ENCODE measurements around the gene TIAM1. TPM values are rescaled to one million over a fixed set of nuclear protein-coding genes. Genes with fewer than 3 reads are reported as not detected.

TIAM1 gene
- total RNA-seq, 4 donors from 2014 or later: 85.1 to 114 (median 99.6) TPM

DNA sequence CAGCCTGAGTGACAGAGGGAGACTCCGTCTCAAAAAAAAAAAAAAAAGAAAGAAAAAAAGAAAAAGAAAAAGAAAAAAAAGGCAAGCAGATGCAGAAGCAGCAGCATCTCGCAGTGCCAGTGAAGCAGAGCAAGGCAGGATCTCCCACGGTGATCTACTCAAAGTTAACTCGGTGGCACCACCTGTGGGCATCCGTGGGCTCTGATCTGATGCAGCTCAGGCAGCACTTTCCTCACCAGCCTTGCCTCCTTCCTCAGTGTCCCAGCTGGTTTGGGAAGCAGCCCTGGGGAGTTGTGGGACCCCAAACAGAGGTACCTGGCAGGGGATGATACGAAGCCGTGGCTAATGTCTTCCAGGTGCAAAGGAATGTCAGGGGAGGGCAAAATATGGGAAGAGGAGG is 201.5 kb downstream of the TIAM1 start:
- TF ChIP-seq POLR2A (IDR thresholded peaks at IDR 0.05): no peak
- TF ChIP-seq, protein P1, sequence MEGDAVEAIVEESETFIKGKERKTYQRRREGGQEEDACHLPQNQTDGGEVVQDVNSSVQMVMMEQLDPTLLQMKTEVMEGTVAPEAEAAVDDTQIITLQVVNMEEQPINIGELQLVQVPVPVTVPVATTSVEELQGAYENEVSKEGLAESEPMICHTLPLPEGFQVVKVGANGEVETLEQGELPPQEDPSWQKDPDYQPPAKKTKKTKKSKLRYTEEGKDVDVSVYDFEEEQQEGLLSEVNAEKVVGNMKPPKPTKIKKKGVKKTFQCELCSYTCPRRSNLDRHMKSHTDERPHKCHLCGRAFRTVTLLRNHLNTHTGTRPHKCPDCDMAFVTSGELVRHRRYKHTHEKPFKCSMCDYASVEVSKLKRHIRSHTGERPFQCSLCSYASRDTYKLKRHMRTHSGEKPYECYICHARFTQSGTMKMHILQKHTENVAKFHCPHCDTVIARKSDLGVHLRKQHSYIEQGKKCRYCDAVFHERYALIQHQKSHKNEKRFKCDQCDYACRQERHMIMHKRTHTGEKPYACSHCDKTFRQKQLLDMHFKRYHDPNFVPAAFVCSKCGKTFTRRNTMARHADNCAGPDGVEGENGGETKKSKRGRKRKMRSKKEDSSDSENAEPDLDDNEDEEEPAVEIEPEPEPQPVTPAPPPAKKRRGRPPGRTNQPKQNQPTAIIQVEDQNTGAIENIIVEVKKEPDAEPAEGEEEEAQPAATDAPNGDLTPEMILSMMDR (IDR thresholded peaks at IDR 0.05): no peak
- no peak for DNase-seq (ENCODE audit: low spot score in 2 of 2)
- intact Hi-C loops (cut with DNase I; ENCODE audit: low total_unique reads): no loop called here
- 73% methylated on average over 7 of the region's 7 CpGs for WGBS, 2 donors
- no peak overlapping the region for H3K4me3 ChIP-seq (ENCODE audit: low read depth, poor library complexity, severe bottlenecking)

DNA sequence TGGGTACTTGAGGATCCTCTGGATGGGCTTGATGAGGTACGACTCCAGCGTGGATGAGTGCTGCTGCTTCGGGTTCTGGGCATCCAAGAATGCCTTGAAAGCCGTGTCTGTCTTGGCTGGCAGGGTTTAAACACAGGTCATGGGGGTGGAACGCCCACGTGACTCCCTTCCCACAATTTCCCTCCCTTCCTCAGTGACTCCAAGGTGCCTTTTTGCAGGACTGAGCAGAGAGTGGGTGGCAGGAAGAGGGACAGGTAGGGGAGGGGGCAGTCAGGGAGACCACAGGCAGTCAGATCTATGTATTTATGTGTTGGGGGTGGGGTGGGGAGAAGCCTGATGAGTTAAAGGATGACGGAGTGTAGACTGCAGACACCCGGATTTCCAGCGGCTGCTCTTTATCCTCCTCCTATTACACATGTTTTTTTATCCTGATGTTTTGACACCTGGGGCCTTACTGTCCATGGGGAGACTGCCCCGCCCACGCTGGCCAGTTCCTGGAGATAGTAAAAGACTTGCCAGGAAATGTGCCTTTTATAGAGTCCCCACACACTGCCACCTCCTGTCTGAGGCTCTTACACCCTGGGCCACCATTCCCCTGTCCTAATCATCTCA is 202.6 kb downstream of the TIAM1 start:
- DNase-seq (ENCODE audit: low spot score in 2 of 2): no peak
- TF ChIP-seq, protein P1 (IDR thresholded peaks at IDR 0.05): no peak
- no peak for TF ChIP-seq POLR2A (IDR thresholded peaks at IDR 0.05)
- intact Hi-C loops (cut with DNase I; ENCODE audit: low total_unique reads): no loop called here

DNA sequence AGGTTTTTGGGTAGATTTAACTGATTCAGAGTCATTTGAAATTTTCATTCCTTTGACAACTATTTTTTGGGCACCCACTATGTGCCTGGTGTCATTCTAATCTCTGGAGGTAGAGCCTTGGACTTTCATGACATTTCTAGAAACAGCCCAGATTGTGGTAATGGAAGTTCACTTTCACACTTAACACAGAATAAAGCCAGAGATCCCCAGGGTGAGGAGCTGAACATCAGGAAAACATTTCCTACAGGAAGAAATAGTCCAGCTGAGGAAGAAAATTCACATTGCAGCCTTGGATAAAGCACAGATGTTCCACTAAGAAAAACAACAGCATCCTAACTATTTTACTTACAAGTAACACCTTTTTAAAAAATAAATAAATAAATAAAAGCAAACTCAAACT is 203.4 kb downstream of the TIAM1 start:
- H3K4me3 ChIP-seq (ENCODE audit: low read depth, poor library complexity, severe bottlenecking): no peak overlapping the region
- no peak for TF ChIP-seq POLR2A (IDR thresholded peaks at IDR 0.05)
- TF ChIP-seq, protein P1 (IDR thresholded peaks at IDR 0.05): no peak
- DNase-seq (ENCODE audit: low spot score in 2 of 2): no peak
- intact Hi-C loops (cut with DNase I; ENCODE audit: low total_unique reads): no loop called here

More for the DNA sequence above, 202.6 kb downstream of the TIAM1 start:
- 81 to 82% methylated on average over 11 of the region's 11 CpGs for WGBS, 2 donors
- H3K4me3 ChIP-seq (ENCODE audit: low read depth, poor library complexity, severe bottlenecking): no peak overlapping the region

DNA sequence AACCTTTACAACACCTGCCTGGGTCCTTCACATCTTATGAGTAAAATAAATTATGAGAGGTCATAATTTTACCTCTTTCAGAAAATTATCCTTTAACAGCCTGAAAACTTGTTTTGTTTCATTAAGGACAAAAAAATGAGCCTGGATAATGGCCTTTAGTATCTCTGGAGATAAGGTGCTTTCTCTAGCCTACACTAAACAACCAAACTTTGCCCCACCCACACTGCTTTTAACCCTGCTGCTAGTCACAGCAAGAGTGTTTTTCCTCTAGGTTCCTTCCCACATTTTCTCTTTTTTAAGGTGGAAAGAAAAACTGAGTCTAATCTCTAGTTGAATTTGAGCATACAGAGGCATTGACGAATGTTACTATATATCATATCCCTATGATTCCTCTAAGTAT is 204.0 kb downstream of the TIAM1 start:
- TF ChIP-seq POLR2A (IDR thresholded peaks at IDR 0.05): no peak
- TF ChIP-seq, protein P1 (IDR thresholded peaks at IDR 0.05): no peak
- H3K4me3 ChIP-seq (ENCODE audit: low read depth, poor library complexity, severe bottlenecking): no peak overlapping the region
- intact Hi-C loops (cut with DNase I; ENCODE audit: low total_unique reads): no loop called here
- DNase-seq (ENCODE audit: low spot score in 2 of 2): no peak
- WGBS, 2 donors: 83 to 90% methylated on average over 1 of the region's 1 CpG

DNA sequence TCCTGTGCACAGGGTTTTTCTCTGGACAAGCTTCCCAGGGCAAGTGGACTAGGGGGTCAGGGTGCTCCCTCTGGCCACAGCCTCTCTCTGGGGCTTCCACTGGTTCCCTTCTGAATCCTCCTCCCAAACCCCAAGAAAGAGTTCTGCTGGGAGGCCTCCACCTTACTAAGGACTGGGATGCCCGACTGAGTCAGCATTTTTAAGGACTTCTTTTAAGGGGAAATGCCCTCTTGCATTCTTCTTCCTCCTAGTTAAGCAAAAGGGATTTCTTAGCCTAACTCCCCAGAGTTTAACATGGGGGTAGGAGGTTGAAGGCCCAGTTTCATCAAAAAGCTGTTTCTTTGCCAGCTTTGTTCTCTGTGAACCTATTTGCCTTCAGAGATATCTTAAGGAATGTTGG is 206.1 kb downstream of the TIAM1 start:
- intact Hi-C loops (cut with DNase I; ENCODE audit: low total_unique reads): no loop called here
- no peak overlapping the region for H3K4me3 ChIP-seq (ENCODE audit: low read depth, poor library complexity, severe bottlenecking)
- WGBS, 2 donors: 68% methylated on average over 1 of the region's 1 CpG
- DNase-seq (ENCODE audit: low spot score in 2 of 2): no peak
- TF ChIP-seq, protein P1 (IDR thresholded peaks at IDR 0.05): no peak
- no peak for TF ChIP-seq POLR2A (IDR thresholded peaks at IDR 0.05)

DNA sequence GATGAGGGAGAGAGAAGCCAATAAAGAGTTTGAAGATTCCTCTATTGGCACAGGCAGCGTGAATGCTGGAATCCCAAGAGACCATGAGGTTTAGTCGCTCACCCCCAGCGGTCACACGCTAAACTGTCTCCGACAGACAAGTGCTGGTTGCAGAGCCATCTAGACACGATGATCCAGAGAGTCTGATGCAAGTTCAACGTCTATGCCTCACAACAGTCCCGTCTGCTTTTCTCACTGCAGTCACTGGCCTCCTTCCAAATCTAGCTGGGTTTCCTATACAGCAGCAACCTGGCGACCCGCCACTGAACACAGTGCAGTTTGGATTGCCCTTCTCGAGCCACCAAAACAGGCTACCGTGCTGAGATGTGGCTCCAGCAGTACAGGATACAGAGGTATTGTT is 207.2 kb downstream of the TIAM1 start:
- no peak overlapping the region for H3K4me3 ChIP-seq (ENCODE audit: low read depth, poor library complexity, severe bottlenecking)
- intact Hi-C loops (cut with DNase I; ENCODE audit: low total_unique reads): no loop called here
- TF ChIP-seq POLR2A (IDR thresholded peaks at IDR 0.05): no peak
- TF ChIP-seq, protein P1 (IDR thresholded peaks at IDR 0.05): no peak
- 48 to 66% methylated on average over 12 of the region's 12 CpGs for WGBS, 2 donors
- DNase-seq (ENCODE audit: low spot score in 2 of 2): no peak

Measured in lower leg skin (tissue), 4 donors.